ENCODE data around the gene PER3. TPM values are rescaled to one million over a fixed set of nuclear protein-coding genes. Genes with fewer than 3 reads are reported as not detected.

PER3 gene
- total and polyA plus RNA-seq, 2 of the 4 experiments (the other 2 are of a cell fraction): 3.4 to 4.2 TPM

DNA sequence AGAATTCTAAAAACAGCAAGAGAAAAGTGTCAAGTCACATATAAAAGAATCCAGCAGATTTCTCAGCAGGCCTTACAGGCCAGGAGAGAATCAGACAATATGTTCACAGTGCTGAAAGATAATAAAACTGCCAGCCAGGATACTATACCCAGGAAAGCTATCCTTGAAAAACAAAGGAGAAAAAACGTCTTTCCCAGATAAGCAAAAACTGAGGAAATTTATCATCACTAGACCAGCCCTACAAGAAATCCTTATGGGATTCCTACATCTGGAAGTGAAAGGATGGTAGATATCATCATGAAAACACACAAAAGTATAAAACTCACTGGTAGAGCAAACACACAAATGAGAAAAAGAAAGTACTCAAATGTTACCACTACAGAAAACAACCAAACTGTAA is 93.9 kb downstream of the PER3 start:
- no CpG with 5 or more reads among the region's 1 CpG for WGBS, 2 experiments (ENCODE audit: extremely low coverage in 2 of 2, insufficient read length in 1 of 2)
- POLR2A ChIA-PET (ENCODE audit: unreplicated experiment): no interaction called here
- CTCF ChIA-PET: interaction anchor here (0.6 kb wide), 2 partner anchors 437 to 831 kb away, joined by 3 to 7 read pairs; no protein-coding TSS in a partner anchor
- Histone ChIP-seq H2AFZ (replicated peaks; ENCODE audit: low read length, poor library complexity) (no peak overlapping the region), H3K18ac (ENCODE audit: low read depth, low read length) (no peak overlapping the region), H3K9ac (ENCODE audit: low read depth, low read length) (no peak overlapping the region), H3K27me3 (ENCODE audit: control insufficient read depth, insufficient read depth, low read length) (peaks cover 3% of the 10 kb centered on the region), H3K4me1 (ENCODE audit: control insufficient read depth, insufficient read depth, low read length) (no peaks in the 10 kb centered on the region), H4K8ac (ENCODE audit: low read depth in 2 of 2, low read length in 2 of 2) (no peak overlapping the region), H2BK120ac (ENCODE audit: low read depth, low read length) (no peak overlapping the region), H3K4me2 (ENCODE audit: low read depth, low read length) (no peak overlapping the region), H3K14ac (replicated peaks; ENCODE audit: low read depth, low read length) (no peak overlapping the region), H3K36me3 (ENCODE audit: control insufficient read depth, insufficient read depth, low read length) (no peaks in the 10 kb centered on the region), H3K27ac (ENCODE audit: insufficient read depth, low read length) (no peak overlapping the region), H3K4me3 (ENCODE audit: insufficient read depth, low read depth, low read length) (no peak overlapping the region), H2BK15ac (ENCODE audit: low read depth, low read length) (no peak overlapping the region), H3K9me1 (ENCODE audit: insufficient read depth, low read length) (no peaks in the 10 kb centered on the region), H2AK5ac (ENCODE audit: low read depth, low read length) (no peak overlapping the region), H4K20me1 (ENCODE audit: insufficient read depth, low read length) (no peaks in the 10 kb centered on the region), H3K4ac (ENCODE audit: low read depth, low read length) (no peak overlapping the region), H3K23ac (ENCODE audit: low read depth, low read length) (no peak overlapping the region), H2BK5ac (ENCODE audit: low read depth, low read length, poor library complexity, severe bottlenecking) (no peak overlapping the region), H4K91ac (ENCODE audit: insufficient read depth, low read depth, low read length) (no peak overlapping the region), H4K5ac (ENCODE audit: low read depth, low read length) (no peak overlapping the region), H2AK9ac (replicated peaks; ENCODE audit: low read depth, low read length, poor library complexity) (no peak overlapping the region), H3K79me1 (ENCODE audit: low read depth in 1 of 2, low read length in 2 of 2) (no peaks in the 10 kb centered on the region), H3K9me3 (ENCODE audit: control insufficient read depth, insufficient read depth, low read length) (peaks cover 4% of the 10 kb centered on the region), H2BK20ac (ENCODE audit: low read depth, low read length) (no peak overlapping the region), H3K56ac (ENCODE audit: extremely low read depth, insufficient read depth, low read length) (no peak overlapping the region)
- no peak for DNase-seq
- no TSS peak for BruUV-seq (replicated peaks)
- in situ Hi-C loops (cut with MboI; ENCODE audit: low sequenced_read_pairs): no loop called here
- no peak for TF ChIP-seq CEBPB (IDR thresholded peaks at IDR 0.05; ENCODE audit: low read depth, low read length)
- no peak for TF ChIP-seq RAD21 (IDR thresholded peaks at IDR 0.05; ENCODE audit: low read length)
- no peak for TF ChIP-seq BHLHE40 (IDR thresholded peaks at IDR 0.05; ENCODE audit: low read depth, low read length)
- TF ChIP-seq, protein P1, sequence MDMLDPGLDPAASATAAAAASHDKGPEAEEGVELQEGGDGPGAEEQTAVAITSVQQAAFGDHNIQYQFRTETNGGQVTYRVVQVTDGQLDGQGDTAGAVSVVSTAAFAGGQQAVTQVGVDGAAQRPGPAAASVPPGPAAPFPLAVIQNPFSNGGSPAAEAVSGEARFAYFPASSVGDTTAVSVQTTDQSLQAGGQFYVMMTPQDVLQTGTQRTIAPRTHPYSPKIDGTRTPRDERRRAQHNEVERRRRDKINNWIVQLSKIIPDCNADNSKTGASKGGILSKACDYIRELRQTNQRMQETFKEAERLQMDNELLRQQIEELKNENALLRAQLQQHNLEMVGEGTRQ (IDR thresholded peaks at IDR 0.05; ENCODE audit: low read depth, low read length): no peak
- no peak for TF ChIP-seq RFX5 (IDR thresholded peaks at IDR 0.05; ENCODE audit: low read depth, low read length)
- TF ChIP-seq NFE2L2 (IDR thresholded peaks at IDR 0.05; ENCODE audit: low read depth, low read length): no peak
- TF ChIP-seq FOS (IDR thresholded peaks at IDR 0.05; ENCODE audit: low read depth, low read length): no peak
- TF ChIP-seq ELK1 (IDR thresholded peaks at IDR 0.05; ENCODE audit: borderline replicate concordance, low read depth, low read length): no peak
- TF ChIP-seq MXI1 (IDR thresholded peaks at IDR 0.05; ENCODE audit: borderline replicate concordance, low read depth, low read length): no peak
- TF ChIP-seq SMC3 (IDR thresholded peaks at IDR 0.05; ENCODE audit: low read depth, low read length): no peak
- no peak for TF ChIP-seq CHD1 (IDR thresholded peaks at IDR 0.05; ENCODE audit: low read depth, low read length)
- no peak for TF ChIP-seq POLR2A (IDR thresholded peaks at IDR 0.05; ENCODE audit: low read depth, low read length)
- no peak for TF ChIP-seq MAZ (IDR thresholded peaks at IDR 0.05; ENCODE audit: borderline replicate concordance, low read depth, low read length)
- TF ChIP-seq, protein P2, sequence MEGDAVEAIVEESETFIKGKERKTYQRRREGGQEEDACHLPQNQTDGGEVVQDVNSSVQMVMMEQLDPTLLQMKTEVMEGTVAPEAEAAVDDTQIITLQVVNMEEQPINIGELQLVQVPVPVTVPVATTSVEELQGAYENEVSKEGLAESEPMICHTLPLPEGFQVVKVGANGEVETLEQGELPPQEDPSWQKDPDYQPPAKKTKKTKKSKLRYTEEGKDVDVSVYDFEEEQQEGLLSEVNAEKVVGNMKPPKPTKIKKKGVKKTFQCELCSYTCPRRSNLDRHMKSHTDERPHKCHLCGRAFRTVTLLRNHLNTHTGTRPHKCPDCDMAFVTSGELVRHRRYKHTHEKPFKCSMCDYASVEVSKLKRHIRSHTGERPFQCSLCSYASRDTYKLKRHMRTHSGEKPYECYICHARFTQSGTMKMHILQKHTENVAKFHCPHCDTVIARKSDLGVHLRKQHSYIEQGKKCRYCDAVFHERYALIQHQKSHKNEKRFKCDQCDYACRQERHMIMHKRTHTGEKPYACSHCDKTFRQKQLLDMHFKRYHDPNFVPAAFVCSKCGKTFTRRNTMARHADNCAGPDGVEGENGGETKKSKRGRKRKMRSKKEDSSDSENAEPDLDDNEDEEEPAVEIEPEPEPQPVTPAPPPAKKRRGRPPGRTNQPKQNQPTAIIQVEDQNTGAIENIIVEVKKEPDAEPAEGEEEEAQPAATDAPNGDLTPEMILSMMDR (conservative IDR thresholded peaks at IDR 0.05; ENCODE audit: low read depth, low read length): no peak
- no peak for TF ChIP-seq RCOR1 (IDR thresholded peaks at IDR 0.05; ENCODE audit: insufficient replicate concordance, low read length)
- no peak for TF ChIP-seq MAFK (IDR thresholded peaks at IDR 0.05; ENCODE audit: low read depth, low read length)
- intact Hi-C loops (cut with micrococcal nuclease): no loop called here
- dilution Hi-C loops (cut with HindIII; ENCODE audit: low sequenced_read_pairs, unreplicated experiment): no loop called here
- ATAC-seq (ENCODE audit: low read depth): no peak
